GM12892 (cell line): ENCODE measurements around the gene MAGEA9.
"Not testable (repeated sequence)": the region's sequence is repeated elsewhere in the genome, so short reads cannot be mapped to it uniquely, and the experiment has no call there.

Source experiments
- POLR2A ChIP-seq: IDR thresholded peaks from 2 replicates; pipeline ENCODE4 v1.6.1; 2011; ENCODE audit warnings: low read depth, low read length, control low read depth
- POLR2AphosphoS5 ChIP-seq: IDR thresholded peaks from 2 replicates; pipeline ENCODE4 v1.6.1; 2011; ENCODE audit warnings: low read depth, low read length, control low read depth

GRCh38 chrX:149777999-149778398, 3.7 kb upstream of the MAGEA9 start:
- TF ChIP-seq POLR2A, POLR2AphosphoS5: not testable (repeated sequence)
